ENCODE data around the gene ZNF516. TPM values are rescaled to one million over a fixed set of nuclear protein-coding genes. Genes with fewer than 3 reads are reported as not detected.

Gene ZNF516, protein sequence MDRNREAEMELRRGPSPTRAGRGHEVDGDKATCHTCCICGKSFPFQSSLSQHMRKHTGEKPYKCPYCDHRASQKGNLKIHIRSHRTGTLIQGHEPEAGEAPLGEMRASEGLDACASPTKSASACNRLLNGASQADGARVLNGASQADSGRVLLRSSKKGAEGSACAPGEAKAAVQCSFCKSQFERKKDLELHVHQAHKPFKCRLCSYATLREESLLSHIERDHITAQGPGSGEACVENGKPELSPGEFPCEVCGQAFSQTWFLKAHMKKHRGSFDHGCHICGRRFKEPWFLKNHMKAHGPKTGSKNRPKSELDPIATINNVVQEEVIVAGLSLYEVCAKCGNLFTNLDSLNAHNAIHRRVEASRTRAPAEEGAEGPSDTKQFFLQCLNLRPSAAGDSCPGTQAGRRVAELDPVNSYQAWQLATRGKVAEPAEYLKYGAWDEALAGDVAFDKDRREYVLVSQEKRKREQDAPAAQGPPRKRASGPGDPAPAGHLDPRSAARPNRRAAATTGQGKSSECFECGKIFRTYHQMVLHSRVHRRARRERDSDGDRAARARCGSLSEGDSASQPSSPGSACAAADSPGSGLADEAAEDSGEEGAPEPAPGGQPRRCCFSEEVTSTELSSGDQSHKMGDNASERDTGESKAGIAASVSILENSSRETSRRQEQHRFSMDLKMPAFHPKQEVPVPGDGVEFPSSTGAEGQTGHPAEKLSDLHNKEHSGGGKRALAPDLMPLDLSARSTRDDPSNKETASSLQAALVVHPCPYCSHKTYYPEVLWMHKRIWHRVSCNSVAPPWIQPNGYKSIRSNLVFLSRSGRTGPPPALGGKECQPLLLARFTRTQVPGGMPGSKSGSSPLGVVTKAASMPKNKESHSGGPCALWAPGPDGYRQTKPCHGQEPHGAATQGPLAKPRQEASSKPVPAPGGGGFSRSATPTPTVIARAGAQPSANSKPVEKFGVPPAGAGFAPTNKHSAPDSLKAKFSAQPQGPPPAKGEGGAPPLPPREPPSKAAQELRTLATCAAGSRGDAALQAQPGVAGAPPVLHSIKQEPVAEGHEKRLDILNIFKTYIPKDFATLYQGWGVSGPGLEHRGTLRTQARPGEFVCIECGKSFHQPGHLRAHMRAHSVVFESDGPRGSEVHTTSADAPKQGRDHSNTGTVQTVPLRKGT
- total RNA-seq, result 10.3 and 11.3 TPM in 2 replicates

DNA sequence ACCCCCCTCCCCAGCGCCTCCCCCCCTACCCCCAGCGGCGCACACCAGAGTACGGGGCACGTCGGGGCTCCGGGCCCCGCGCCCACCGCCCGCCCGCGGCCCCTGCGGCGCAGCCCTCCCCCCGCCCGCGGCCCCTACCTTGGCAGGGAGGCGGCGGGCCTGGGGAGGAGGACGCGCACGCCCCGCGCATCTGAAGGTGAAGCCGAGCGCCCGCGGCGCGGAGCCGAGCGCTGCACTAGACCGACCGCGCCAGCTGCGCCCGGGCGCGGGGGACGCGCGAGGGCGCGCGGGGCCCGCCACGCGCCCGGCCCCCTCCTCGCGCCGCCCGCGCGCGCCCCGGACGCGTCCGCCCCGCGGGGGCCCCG, at the start of gene ZNF516:
ZNF516 (minus strand) TSS at position 237 of the 365 bp plus-strand sequence. CDS start 52,188 bp downstream, outside the sequence.

